ENCODE results near the gene KLHDC8A.
A peak's percentile ranks its signal among the peaks of the same experiment; 100 is the strongest.

The KLHDC8A gene

DNA sequence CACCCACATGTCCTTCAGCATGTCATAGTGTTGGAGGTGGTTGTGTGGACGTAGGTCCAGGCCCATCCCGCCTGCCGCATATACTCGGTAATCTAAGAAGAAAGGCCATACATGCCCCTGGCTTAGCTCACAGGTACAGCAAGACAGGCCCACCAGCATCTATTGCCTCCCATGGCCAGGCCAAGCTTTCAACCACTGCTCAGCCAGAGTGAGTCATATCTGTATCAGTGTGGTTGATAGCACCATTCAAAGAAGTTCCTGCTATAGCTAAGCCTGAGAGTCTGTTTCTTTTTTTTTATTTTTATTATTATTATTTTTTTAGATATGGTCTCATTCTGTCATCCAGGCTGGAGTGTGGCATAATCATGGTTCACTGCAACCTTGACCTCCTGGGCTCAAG is 17.0 kb downstream of the KLHDC8A start:
- Mint-ChIP-seq H3K4me3 (no peak overlapping the region), H3K9me3 (no peaks in the 10 kb centered on the region), H3K27me3 (ENCODE audit: low read depth, poor library complexity) (peaks cover 43% of the 10 kb centered on the region), H3K27ac (no peak overlapping the region), H3K4me1 (peaks cover 24% of the 10 kb centered on the region), H3K36me3 (ENCODE audit: low read depth) (no peaks in the 10 kb centered on the region)
- TF ChIP-seq, protein P1, sequence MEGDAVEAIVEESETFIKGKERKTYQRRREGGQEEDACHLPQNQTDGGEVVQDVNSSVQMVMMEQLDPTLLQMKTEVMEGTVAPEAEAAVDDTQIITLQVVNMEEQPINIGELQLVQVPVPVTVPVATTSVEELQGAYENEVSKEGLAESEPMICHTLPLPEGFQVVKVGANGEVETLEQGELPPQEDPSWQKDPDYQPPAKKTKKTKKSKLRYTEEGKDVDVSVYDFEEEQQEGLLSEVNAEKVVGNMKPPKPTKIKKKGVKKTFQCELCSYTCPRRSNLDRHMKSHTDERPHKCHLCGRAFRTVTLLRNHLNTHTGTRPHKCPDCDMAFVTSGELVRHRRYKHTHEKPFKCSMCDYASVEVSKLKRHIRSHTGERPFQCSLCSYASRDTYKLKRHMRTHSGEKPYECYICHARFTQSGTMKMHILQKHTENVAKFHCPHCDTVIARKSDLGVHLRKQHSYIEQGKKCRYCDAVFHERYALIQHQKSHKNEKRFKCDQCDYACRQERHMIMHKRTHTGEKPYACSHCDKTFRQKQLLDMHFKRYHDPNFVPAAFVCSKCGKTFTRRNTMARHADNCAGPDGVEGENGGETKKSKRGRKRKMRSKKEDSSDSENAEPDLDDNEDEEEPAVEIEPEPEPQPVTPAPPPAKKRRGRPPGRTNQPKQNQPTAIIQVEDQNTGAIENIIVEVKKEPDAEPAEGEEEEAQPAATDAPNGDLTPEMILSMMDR (IDR thresholded peaks at IDR 0.05), result no peak
- no peak for DNase-seq

DNA sequence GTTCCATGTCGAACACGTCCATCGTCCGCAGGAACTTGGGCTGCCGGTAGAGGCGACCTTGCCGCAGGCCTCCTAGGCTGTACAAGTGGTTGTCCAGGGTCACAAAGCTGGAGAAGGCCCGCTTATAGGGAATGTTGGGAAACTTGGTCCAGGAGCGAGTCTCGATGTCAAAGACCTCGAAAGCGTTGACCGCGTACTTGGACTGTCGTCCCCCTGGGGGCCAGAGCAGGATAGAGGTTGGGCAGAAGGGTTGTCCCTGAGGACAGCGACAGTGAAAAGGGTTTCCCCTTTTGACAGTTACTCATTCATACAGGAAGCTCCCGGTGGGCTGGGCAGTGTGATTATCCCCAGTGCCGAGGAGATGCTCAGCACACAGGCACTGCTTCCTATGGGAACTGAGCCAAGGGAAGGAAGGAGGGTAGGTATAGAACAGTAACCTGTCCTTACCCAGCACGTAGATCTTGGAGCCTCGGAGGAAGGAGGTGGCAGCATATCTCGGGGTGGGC is 17.5 kb downstream of the KLHDC8A start:
- H3K27ac Mint-ChIP-seq, result no peak overlapping the region
- no peaks in the 10 kb centered on the region for H3K36me3 Mint-ChIP-seq (ENCODE audit: low read depth)
- H3K9me3 Mint-ChIP-seq, result no peaks in the 10 kb centered on the region
- no peak for DNase-seq
- H3K4me1 Mint-ChIP-seq, result peaks cover 20% of the 10 kb centered on the region
- no peak overlapping the region for H3K4me3 Mint-ChIP-seq
- TF ChIP-seq, protein P1 (IDR thresholded peaks at IDR 0.05), result no peak
- H3K27me3 Mint-ChIP-seq (ENCODE audit: low read depth, poor library complexity), result peaks cover 38% of the 10 kb centered on the region

DNA sequence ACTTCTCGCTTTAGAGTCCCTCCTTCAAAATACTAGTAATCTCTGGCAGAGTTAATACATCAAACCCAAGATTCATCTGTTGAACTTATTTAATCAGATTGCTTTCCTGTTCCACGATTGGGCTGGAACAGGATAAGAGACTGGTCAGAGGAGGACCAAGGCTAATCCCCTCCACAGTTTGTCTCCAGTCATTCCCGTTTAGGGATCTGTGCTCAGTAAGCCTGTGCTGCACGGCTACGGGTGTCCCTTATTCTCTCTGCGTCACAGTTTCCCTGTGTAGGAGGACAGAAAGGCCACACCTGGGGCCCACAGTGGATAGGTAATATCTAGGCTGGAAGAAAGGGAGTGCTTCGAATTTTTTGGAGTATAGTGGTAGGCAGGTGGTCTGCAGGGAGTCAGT is 18.7 kb downstream of the KLHDC8A start:
- DNase-seq, result no peak
- H3K9me3 Mint-ChIP-seq, result no peaks in the 10 kb centered on the region
- no peak overlapping the region for H3K4me3 Mint-ChIP-seq
- H3K4me1 Mint-ChIP-seq, result peaks cover 18% of the 10 kb centered on the region
- H3K36me3 Mint-ChIP-seq (ENCODE audit: low read depth), result no peaks in the 10 kb centered on the region
- no peak overlapping the region for H3K27ac Mint-ChIP-seq
- TF ChIP-seq, protein P1 (IDR thresholded peaks at IDR 0.05), result no peak
- H3K27me3 Mint-ChIP-seq (ENCODE audit: low read depth, poor library complexity), result peaks cover 30% of the 10 kb centered on the region

DNA sequence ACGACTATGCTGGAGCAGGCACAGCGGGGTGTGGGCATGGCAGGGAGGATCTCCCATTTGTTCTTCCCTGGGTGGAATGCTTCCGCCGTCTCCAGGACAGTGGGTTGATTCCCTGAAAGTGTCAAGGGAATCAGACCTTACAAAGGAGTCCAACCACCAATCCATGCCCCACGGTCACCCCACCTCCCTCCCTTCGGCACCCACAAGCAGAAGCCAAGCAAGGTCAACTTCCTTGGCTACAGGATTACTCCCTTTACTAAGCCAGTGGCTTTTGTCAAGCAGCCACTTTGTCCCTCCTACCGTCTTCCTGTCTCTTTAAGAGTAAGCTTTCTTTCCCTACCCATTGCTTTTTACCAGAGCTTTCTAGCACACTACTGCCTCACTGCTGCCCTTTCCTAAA is 19.2 kb downstream of the KLHDC8A start:
- no peak overlapping the region for H3K4me3 Mint-ChIP-seq
- H3K36me3 Mint-ChIP-seq (ENCODE audit: low read depth), result no peaks in the 10 kb centered on the region
- peaks cover 25% of the 10 kb centered on the region for H3K27me3 Mint-ChIP-seq (ENCODE audit: low read depth, poor library complexity)
- H3K27ac Mint-ChIP-seq, result no peak overlapping the region
- TF ChIP-seq, protein P1 (IDR thresholded peaks at IDR 0.05), result no peak
- peaks cover 19% of the 10 kb centered on the region for H3K4me1 Mint-ChIP-seq
- no peaks in the 10 kb centered on the region for H3K9me3 Mint-ChIP-seq
- no peak for DNase-seq

DNA sequence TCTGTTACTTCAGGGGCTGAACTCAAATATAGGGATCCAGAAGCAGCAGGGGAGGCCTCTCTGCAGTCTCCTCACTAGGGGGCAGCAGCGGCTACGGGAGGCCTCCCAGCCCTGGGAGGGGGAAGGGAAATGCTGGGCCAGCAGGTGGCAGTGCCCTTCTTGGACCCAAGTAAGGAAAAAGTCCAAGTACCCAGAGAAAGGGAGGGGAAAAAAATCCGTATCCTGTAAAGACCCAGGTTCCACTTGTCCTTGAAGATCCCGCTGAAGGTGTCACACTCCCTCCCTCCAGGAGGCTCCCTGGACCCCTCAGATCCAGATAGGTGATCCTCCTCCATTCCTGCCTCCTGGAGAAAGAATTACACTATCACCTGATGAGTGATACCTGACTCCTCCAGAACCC is 21.0 kb downstream of the KLHDC8A start:
- H3K9me3 Mint-ChIP-seq, result no peaks in the 10 kb centered on the region
- DNase-seq, result peak; percentile 86
- H3K27ac Mint-ChIP-seq, result no peak overlapping the region
- H3K4me3 Mint-ChIP-seq, result no peak overlapping the region
- H3K27me3 Mint-ChIP-seq (ENCODE audit: low read depth, poor library complexity), result peaks cover 8% of the 10 kb centered on the region
- no peaks in the 10 kb centered on the region for H3K36me3 Mint-ChIP-seq (ENCODE audit: low read depth)
- TF ChIP-seq, protein P1 (IDR thresholded peaks at IDR 0.05), result peak; percentile 96
- peaks cover 32% of the 10 kb centered on the region for H3K4me1 Mint-ChIP-seq

DNA sequence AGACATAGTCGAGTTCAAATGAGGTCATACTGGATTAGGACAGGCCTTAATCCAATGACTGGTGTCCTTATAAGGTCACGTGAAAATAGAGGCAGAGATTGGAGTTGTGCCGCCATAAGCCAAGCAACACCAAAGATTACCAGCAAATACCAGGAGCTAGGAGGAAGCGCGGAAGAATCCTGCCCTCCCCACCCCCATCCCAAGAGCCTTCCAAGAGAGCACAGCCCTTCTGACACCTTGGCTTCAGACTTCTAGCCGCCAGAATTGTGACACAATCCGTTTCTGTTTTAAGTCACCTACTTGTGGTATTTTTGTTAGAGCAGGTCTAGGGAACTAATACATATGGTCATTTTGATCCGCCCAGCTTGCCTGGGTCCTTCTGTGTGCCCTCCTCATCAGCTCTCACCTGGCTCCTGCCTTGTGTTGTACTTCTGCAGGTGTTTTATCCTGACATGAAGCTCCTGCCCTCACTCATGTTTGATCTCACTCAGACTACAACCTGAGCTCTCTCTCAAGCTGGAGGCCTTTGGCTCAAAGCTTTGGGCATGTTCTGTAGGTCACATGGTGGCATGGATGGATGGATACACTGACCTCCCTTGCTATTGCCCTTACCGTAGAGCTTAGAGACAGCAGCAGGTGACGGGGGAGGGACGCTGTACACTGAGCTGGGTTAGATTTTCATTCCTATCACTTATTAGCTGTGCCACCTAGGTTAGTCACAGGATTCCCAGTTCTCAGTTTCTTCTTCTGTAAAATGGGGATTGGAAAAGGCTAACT is 24.5 kb downstream of the KLHDC8A start:
- H3K4me1 Mint-ChIP-seq, result peaks cover 38% of the 10 kb centered on the region
- peaks cover 3% of the 10 kb centered on the region for H3K27me3 Mint-ChIP-seq (ENCODE audit: low read depth, poor library complexity)
- H3K27ac Mint-ChIP-seq, result no peak overlapping the region
- H3K9me3 Mint-ChIP-seq, result no peaks in the 10 kb centered on the region
- H3K4me3 Mint-ChIP-seq, result no peak overlapping the region
- DNase-seq, result no peak
- H3K36me3 Mint-ChIP-seq (ENCODE audit: low read depth), result no peaks in the 10 kb centered on the region
- TF ChIP-seq, protein P1 (IDR thresholded peaks at IDR 0.05), result no peak

Measured in nephron progenitor cell (in vitro differentiated cells).